HFFc6 (cell line): Measurements from ENCODE around the gene ACAA2. TPM values are rescaled to one million over a fixed set of nuclear protein-coding genes. Genes with fewer than 3 reads are reported as not detected.

Experiments
- DNase-seq: peaks from one replicate; pipeline ENCODE4 v3.0.0-alpha.2; 2018
- H3K27ac Mint-ChIP-seq: 2 replicates; pipeline ENCODE4 v1.8.0; 2020; ENCODE audit warnings: mild to moderate bottlenecking, mixed read lengths
- H3K27me3 Mint-ChIP-seq: 2 replicates; pipeline ENCODE4 v1.8.0; 2021; ENCODE audit warnings: mild to moderate bottlenecking, moderate library complexity, mixed read lengths; ENCODE audit not compliant: insufficient read depth
- H3K36me3 Mint-ChIP-seq: 2 replicates; pipeline ENCODE4 v1.8.0; 2021; ENCODE audit warnings: low read depth, mixed read lengths
- H3K4me1 Mint-ChIP-seq: 2 replicates; pipeline ENCODE4 v1.8.0; 2020; ENCODE audit warnings: low read depth, mixed read lengths
- H3K4me3 Mint-ChIP-seq: 2 replicates; pipeline ENCODE4 v1.8.0; 2020; ENCODE audit warnings: mild to moderate bottlenecking, moderate library complexity, mixed read lengths
- H3K9me3 Mint-ChIP-seq: 2 replicates; pipeline ENCODE4 v1.8.0; 2020; ENCODE audit warnings: mild to moderate bottlenecking, mixed read lengths
- long read RNA-seq: library from polyadenylated mRNA; unstranded; transcript quantifications from one replicate; pipeline ENCODE4 v2.0.0, GENCODE V29; 2019
- total RNA-seq, 6 experiments: library from RNA; stranded (reverse); fragmentation: NEBNext Ultra II Directional; extraction: Animal tissue kit (Norgen Biotek cat#: 25700); gene quantifications; 2 replicates in 1 of 6; 3 replicates in 5 of 6; pipeline ENCODE4 v1.2.3, GENCODE V29; 2021
- TF ChIP-seq, protein P1 (sequence below): fragments of 200-600 bp; sonication (generic); IDR thresholded peaks from 2 replicates; pipeline ENCODE4 v1.5.0; 2021; ENCODE audit warnings: antibody characterized with exemption, mild to moderate bottlenecking

Gene ACAA2, protein sequence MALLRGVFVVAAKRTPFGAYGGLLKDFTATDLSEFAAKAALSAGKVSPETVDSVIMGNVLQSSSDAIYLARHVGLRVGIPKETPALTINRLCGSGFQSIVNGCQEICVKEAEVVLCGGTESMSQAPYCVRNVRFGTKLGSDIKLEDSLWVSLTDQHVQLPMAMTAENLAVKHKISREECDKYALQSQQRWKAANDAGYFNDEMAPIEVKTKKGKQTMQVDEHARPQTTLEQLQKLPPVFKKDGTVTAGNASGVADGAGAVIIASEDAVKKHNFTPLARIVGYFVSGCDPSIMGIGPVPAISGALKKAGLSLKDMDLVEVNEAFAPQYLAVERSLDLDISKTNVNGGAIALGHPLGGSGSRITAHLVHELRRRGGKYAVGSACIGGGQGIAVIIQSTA
- 10 to 100 TPM in 2 of 6 experiments, 1 to 10 TPM in 4; 6.3 to 23.3 (median 7.1) TPM for total RNA-seq
- long read RNA-seq, transcript ACAA2-201 (10 exons, 3,350 nt), result major isoform, 24 of 30 reads
- long read RNA-seq, partial matches to known transcripts, result 4 of 30 reads
- long read RNA-seq, other reads (novel, unspliced or antisense), result 2 of 30 reads

DNA sequence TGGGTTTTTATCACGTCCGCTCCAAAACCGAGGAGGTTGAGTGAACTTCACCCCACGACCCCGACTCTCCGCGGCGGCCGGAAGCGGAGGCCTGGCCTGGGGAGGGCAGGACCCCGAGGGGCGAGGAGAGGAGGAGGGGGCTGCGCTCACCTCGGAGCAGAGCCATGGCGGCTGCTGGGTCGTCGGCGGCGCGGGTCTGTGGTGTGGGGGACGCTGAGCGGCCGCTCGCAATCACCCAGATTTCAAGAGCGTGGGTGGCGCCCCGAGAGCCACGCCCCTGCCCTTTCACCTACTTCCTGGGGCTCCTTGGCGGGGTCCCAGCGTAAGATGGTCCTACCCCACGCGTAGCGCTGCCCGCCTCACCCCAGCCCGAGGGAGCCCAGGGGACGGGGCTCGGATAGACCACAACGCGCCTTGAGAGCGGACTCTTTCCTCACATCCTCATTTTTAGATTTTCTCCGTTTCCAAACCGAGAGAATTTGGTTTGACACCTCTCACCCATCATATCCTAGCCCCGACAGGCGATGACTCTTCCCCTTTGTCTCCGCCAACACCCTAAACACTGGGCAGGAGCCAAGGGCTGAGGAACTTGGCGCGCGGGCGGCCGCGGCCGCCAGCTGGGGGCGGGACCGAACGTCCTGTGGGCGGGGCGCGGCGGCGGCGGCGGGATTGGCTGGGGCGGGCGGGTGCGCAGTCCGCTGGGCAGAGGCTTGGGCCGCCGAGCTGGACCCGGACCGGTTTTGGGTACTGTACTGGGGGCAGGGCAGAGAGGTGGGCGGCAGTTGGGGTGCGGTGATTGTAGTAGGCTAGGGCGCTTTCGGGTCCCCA, at the start of gene ACAA2:
Gene ACAA2 (minus strand): TSS at position 215 of the 828 bp plus-strand sequence. CDS start 49 bp downstream, at position 166.
- DNase-seq, result peak; percentile 76
- peaks cover 14% of the 10 kb centered on the region for H3K36me3 Mint-ChIP-seq
- H3K4me1 Mint-ChIP-seq, result peaks cover 12% of the 10 kb centered on the region; the same call in 1 of the 2 replicates
- TF ChIP-seq, protein P1, sequence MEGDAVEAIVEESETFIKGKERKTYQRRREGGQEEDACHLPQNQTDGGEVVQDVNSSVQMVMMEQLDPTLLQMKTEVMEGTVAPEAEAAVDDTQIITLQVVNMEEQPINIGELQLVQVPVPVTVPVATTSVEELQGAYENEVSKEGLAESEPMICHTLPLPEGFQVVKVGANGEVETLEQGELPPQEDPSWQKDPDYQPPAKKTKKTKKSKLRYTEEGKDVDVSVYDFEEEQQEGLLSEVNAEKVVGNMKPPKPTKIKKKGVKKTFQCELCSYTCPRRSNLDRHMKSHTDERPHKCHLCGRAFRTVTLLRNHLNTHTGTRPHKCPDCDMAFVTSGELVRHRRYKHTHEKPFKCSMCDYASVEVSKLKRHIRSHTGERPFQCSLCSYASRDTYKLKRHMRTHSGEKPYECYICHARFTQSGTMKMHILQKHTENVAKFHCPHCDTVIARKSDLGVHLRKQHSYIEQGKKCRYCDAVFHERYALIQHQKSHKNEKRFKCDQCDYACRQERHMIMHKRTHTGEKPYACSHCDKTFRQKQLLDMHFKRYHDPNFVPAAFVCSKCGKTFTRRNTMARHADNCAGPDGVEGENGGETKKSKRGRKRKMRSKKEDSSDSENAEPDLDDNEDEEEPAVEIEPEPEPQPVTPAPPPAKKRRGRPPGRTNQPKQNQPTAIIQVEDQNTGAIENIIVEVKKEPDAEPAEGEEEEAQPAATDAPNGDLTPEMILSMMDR, result no peak
- H3K27ac Mint-ChIP-seq, result peak within 1 kb of the TSS; percentile 88
- H3K4me3 Mint-ChIP-seq, result peak within 1 kb of the TSS; percentile 94
- peaks cover 14% of the 10 kb centered on the region for H3K9me3 Mint-ChIP-seq
- no peaks in the 10 kb centered on the region; the same call in 1 of the 2 replicates for H3K27me3 Mint-ChIP-seq

DNA sequence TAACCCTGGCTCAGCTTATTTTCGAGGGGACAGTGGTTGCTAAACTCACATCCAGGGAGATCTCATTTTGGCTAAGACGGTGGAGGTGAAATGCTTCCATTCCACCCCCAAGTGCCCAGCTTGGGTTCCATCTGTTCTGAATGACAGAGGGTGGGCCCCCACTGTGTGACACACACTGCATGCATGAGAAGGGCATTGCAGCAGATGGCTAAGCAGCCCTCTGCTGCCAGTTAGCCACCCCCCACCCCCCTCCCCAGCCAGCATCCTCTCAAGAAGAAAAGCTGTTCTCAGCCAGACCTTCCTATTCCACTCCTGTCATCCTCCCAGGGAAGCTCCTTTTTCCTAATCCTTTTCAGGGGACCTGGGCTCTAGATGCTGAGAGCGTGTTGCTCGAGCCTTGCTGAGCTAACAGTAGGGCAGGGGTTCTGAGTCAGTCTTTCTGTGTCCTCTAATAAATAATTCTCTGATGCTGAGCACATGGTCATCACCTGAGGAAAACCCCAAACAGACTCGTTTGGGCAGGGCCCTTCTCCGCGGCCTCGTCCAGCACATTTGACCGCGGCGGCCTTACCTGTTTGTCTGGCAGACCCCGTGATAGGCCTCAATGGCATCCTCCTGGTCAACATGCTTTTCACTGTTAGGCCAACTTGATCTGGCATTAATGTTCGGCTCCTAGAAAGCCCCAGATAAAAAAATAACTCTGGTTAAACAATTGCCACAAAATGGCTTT, 49.5 kb upstream of the ACAA2 start:
- no peak for DNase-seq
- Mint-ChIP-seq H3K36me3 (no peaks in the 10 kb centered on the region), H3K27me3 (peaks cover 26% of the 10 kb centered on the region), H3K9me3 (no peaks in the 10 kb centered on the region), H3K4me3 (no peak overlapping the region), H3K4me1 (peaks cover 13% of the 10 kb centered on the region), H3K27ac (no peak overlapping the region)
- TF ChIP-seq, protein P1, result no peak

DNA sequence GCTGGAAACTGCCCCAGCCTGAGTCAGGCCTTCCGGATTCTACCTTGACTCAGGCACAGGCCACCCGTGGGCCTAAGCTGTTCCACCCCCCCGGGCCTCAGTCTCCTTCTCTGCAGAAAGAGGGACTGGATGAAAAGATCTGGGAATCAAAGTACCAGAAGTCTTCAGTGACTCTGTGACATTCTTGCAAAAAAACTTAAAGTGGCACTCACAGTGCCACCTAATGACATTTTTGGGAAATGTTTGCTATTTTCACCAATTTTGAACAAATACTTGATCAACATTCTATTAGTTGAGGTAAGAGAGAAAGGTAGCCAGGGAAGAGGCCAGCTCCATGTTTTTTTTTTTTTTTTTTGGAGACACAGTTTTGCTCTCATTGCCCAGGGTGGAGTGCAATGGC, 48.3 kb upstream of the ACAA2 start:
- H3K36me3 Mint-ChIP-seq, result no peaks in the 10 kb centered on the region

DNA sequence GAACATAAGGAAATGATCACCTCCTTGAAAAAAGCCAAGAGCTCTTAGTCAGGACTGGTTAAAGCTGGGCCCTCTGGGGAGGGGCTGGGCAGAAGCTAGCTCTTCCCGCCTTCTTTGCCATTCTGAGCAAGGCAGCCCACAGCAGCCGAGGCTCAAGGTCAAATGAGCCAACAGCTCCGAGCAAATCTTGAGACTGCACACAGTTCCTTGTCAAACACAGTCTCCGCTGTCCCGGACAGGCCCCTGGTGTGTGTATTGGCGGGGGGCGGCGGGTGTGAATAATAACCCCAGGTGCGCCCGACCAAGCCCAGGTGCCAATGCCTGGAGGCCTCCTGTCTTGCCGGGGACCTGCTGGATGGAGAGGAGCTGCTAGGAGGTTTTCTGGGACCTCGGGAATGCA, 46.4 kb upstream of the ACAA2 start:
- TF ChIP-seq, protein P1, result no peak
- Mint-ChIP-seq H3K27me3 (peaks cover 23% of the 10 kb centered on the region), H3K4me1 (peaks cover 13% of the 10 kb centered on the region), H3K9me3 (no peaks in the 10 kb centered on the region), H3K4me3 (no peak overlapping the region), H3K27ac (no peak overlapping the region), H3K36me3 (no peaks in the 10 kb centered on the region)
- DNase-seq, result no peak

More for the DNA sequence above, 48.3 kb upstream of the ACAA2 start:
- H3K9me3 Mint-ChIP-seq, result no peaks in the 10 kb centered on the region
- no peak overlapping the region for H3K27ac Mint-ChIP-seq
- peaks cover 23% of the 10 kb centered on the region for H3K27me3 Mint-ChIP-seq
- H3K4me3 Mint-ChIP-seq, result no peak overlapping the region
- peaks cover 13% of the 10 kb centered on the region for H3K4me1 Mint-ChIP-seq
- TF ChIP-seq, protein P1, result peak; percentile 71
- no peak for DNase-seq

DNA sequence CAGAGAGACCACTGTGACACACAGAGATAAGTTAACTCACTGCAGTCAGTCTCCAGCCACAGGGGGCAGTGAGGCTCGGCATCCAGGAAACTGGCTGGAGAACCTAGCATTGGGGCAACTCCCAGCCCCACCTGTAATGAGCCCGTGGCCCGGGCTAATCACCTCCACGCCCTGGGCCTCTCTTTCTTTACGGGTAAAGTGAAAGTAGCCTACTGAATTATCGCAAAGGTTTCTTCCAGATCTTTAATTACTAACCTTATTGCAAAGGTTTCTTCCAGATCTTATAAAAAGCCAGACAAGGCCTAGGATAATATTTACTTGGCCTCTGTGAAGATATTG, 45.7 kb upstream of the ACAA2 start:
- Mint-ChIP-seq H3K27ac (no peak overlapping the region), H3K36me3 (no peaks in the 10 kb centered on the region), H3K27me3 (peaks cover 22% of the 10 kb centered on the region), H3K9me3 (no peaks in the 10 kb centered on the region), H3K4me3 (no peak overlapping the region), H3K4me1 (peaks cover 7% of the 10 kb centered on the region)
- TF ChIP-seq, protein P1, result peak; percentile 5
- no peak for DNase-seq
